DOHH2 (cell line): ENCODE results near the gene SNAPC1.

ENCODE experiments used
- EZH2phosphoT487 ChIP-seq: fragments of 200-600 bp; sonication (generic); IDR thresholded peaks from 2 replicates; pipeline ENCODE4 v1.6.1; 2017; ENCODE audit warnings: borderline replicate concordance, mild to moderate bottlenecking, antibody characterized with exemption, low read length, moderate library complexity, mixed read lengths
- TF ChIP-seq, protein P1 (sequence below): fragments of 200-600 bp; sonication (generic); IDR thresholded peaks from one replicate; pipeline ENCODE4 v1.5.1; 2014; ENCODE audit warnings: antibody characterized with exemption, mild to moderate bottlenecking, low read depth, low read length; ENCODE audit not compliant: poor library complexity, severe bottlenecking

DNA sequence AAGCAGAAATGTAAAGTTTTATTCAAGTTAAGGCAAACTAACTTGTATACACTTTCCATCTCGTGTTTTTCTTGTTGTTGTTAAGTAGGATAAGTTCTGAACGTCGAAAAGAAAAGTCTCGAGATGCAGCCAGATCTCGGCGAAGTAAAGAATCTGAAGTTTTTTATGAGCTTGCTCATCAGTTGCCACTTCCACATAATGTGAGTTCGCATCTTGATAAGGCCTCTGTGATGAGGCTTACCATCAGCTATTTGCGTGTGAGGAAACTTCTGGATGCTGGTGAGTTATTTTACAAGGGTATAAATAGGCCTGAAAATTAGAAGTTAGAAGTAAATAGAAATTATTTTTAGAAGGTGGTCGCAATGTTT is 41.9 kb upstream of the SNAPC1 start:
- TF ChIP-seq, protein P1, sequence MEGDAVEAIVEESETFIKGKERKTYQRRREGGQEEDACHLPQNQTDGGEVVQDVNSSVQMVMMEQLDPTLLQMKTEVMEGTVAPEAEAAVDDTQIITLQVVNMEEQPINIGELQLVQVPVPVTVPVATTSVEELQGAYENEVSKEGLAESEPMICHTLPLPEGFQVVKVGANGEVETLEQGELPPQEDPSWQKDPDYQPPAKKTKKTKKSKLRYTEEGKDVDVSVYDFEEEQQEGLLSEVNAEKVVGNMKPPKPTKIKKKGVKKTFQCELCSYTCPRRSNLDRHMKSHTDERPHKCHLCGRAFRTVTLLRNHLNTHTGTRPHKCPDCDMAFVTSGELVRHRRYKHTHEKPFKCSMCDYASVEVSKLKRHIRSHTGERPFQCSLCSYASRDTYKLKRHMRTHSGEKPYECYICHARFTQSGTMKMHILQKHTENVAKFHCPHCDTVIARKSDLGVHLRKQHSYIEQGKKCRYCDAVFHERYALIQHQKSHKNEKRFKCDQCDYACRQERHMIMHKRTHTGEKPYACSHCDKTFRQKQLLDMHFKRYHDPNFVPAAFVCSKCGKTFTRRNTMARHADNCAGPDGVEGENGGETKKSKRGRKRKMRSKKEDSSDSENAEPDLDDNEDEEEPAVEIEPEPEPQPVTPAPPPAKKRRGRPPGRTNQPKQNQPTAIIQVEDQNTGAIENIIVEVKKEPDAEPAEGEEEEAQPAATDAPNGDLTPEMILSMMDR: no peak
- TF ChIP-seq EZH2phosphoT487: no peak
